Measurements from ENCODE around the gene CTNNA3. TPM values are rescaled to one million over a fixed set of nuclear protein-coding genes. Genes with fewer than 3 reads are reported as not detected.

Gene CTNNA3
- polyA plus RNA-seq, result 1.4 and 2.2 TPM in 2 replicates

DNA sequence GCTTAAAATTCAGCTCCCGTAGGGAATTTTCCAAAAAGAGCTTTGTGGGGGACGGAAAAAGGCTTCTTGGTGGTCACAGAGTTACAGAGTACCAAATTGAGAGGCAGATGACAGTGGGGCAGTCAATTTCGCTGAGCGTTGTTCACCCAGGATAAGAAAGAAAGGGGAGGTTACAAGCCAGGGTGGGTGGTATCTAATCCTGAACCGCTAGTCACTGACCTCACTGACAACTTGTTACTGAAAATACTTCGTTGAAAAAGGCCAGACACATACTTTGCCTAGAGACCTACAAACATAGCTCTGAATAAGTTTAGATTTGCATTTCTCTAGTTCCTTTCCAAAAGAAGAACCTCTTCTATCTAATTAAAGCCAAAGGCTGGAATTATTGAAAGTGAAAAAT, at the start of gene CTNNA3:
TSS of gene CTNNA3 (minus strand) at position 167 of the 400 bp plus-strand sequence.

DNA sequence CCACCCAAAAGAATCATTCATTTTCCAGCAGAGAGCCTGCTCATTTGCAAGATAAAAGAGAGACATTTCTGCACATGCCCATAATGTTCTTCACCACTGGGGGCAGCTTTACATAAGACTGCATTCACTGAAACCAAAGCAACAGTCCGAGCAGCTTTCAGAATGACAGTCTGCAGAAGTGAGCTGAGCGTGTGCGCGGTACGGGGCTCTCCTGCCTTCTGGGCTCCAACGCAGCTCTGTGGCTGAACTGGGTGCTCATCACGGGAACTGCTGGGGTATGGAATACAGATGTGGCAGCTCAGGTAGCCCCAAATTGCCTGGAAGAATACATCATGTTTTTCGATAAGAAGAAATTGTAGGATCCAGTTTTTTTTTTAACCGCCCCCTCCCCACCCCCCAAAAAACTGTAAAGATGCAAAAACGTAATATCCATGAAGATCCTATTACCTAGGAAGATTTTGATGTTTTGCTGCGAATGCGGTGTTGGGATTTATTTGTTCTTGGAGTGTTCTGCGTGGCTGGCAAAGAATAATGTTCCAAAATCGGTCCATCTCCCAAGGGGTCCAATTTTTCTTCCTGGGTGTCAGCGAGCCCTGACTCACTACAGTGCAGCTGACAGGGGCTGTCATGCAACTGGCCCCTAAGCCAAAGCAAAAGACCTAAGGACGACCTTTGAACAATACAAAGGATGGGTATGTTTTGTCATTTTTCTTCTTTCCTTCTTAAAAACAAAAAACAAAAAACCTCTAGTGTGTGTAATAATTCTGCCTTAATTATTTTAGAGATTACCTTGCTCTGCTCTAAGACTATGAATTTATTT, 769.9 kb downstream of the CTNNA3 start, which contains the start of gene LRRTM3:
TSS of gene LRRTM3 (plus strand) at position 141 of the 820 bp plus-strand sequence.

Other genes starting within 250 kb of the CTNNA3 start
- 151 and 180 TPM in 2 replicates for gene DNAJC12, start 142.0 kb upstream of the CTNNA3 start, polyA plus RNA-seq
- 4.5 and 8.6 TPM in 2 replicates for gene SIRT1, start 188.5 kb upstream of the CTNNA3 start, polyA plus RNA-seq

All from Purkinje cell (primary cell).